ENCODE results near the gene ACER3. TPM values are rescaled to one million over a fixed set of nuclear protein-coding genes. Genes with fewer than 3 reads are reported as not detected.

The ACER3 gene
- total RNA-seq, 1 experiment from 2014 or later = 10.7 TPM

DNA sequence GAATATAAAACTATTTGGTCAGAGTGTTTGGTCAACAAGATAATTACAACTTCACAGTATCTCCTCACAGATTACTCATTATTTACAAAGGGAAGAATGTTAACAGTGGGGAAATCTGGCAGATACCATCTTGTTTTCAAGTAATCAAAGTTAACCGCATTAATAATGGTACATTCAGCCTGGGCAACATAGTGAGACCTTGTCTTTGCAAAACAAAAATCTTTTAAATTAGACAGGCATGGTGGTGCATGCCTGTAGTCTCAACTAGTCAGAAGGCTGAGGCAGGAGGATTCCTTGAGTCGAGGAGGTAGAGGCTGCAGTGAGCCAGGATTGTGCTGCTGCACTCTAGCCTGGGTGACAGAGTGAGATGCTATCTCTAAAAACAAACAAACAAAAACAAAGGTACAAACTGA lies 78.5 kb downstream of the ACER3 start:
- Histone ChIP-seq H3K27ac (ENCODE audit: low read length) (no peak overlapping the region), H3K9me3 (ENCODE audit: low read length) (no peaks in the 10 kb centered on the region; the same call in 1 of the 2 replicates), H4K20me1 (ENCODE audit: insufficient read depth, low read depth, low read length) (no peaks in the 10 kb centered on the region; the same call in 1 of the 2 replicates), H3K36me3 (ENCODE audit: insufficient read depth, low read length) (no peaks in the 10 kb centered on the region), H3K4me2 (ENCODE audit: low read depth, low read length, poor library complexity, severe bottlenecking) (no peak overlapping the region), H2AFZ (ENCODE audit: low read length) (no peak overlapping the region), H3K79me2 (ENCODE audit: low read length) (no peaks in the 10 kb centered on the region), H3K9ac (ENCODE audit: low read length) (no peak overlapping the region), H3K27me3 (ENCODE audit: low read length) (no peaks in the 10 kb centered on the region), H3K4me1 (ENCODE audit: low read length) (no peaks in the 10 kb centered on the region), H3K9me2 (replicated peaks; ENCODE audit: insufficient read depth, low read length) (no peaks in the 10 kb centered on the region), H3K4me3 (ENCODE audit: low read length) (no peak overlapping the region)
- DNase-seq = no peak

GRCh38 chr11:76944225-76944624 lies 83.5 kb downstream of the ACER3 start:
- Histone ChIP-seq H3K27ac (ENCODE audit: low read length) (no peak overlapping the region), H3K4me2 (ENCODE audit: low read depth, low read length, poor library complexity, severe bottlenecking) (no peak overlapping the region), H3K4me3 (ENCODE audit: low read length) (no peak overlapping the region), H4K20me1 (ENCODE audit: insufficient read depth, low read depth, low read length) (no peaks in the 10 kb centered on the region; the same call in 1 of the 2 replicates), H3K4me1 (ENCODE audit: low read length) (no peaks in the 10 kb centered on the region), H3K27me3 (ENCODE audit: low read length) (0 out of 2 replicates have a peak, but pooled peaks cover 3% of the 10 kb centered on the region), H3K36me3 (ENCODE audit: insufficient read depth, low read length) (no peaks in the 10 kb centered on the region), H3K9ac (ENCODE audit: low read length) (no peak overlapping the region), H3K79me2 (ENCODE audit: low read length) (no peaks in the 10 kb centered on the region), H3K9me3 (ENCODE audit: low read length) (no peaks in the 10 kb centered on the region; the same call in 1 of the 2 replicates), H2AFZ (ENCODE audit: low read length) (no peak overlapping the region), H3K9me2 (replicated peaks; ENCODE audit: insufficient read depth, low read length) (no peaks in the 10 kb centered on the region)
- DNase-seq = no peak

- no peaks in the 10 kb centered on the region; the same call in 1 of the 2 replicates for H3K9me3 ChIP-seq (ENCODE audit: low read length)
- no peaks in the 10 kb centered on the region for H3K4me1 ChIP-seq (ENCODE audit: low read length)
- H3K27ac ChIP-seq (ENCODE audit: low read length) = no peak overlapping the region
Measured at GRCh38 chr11:76946223-76946622, 85.5 kb downstream of the ACER3 start.

GRCh38 chr11:76947190-76947589 lies 86.5 kb downstream of the ACER3 start:
- H3K4me2 ChIP-seq (ENCODE audit: low read depth, low read length, poor library complexity, severe bottlenecking) = no peak overlapping the region
- H3K27me3 ChIP-seq (ENCODE audit: low read length) = 0 out of 2 replicates have a peak, but pooled peaks cover 3% of the 10 kb centered on the region
- H3K9ac ChIP-seq (ENCODE audit: low read length) = no peak overlapping the region
- H4K20me1 ChIP-seq (ENCODE audit: insufficient read depth, low read depth, low read length) = no peaks in the 10 kb centered on the region; the same call in 1 of the 2 replicates
- H3K36me3 ChIP-seq (ENCODE audit: insufficient read depth, low read length) = no peaks in the 10 kb centered on the region
- H3K4me3 ChIP-seq (ENCODE audit: low read length) = no peak overlapping the region
- H3K9me2 ChIP-seq (replicated peaks; ENCODE audit: insufficient read depth, low read length) = no peaks in the 10 kb centered on the region
- no peaks in the 10 kb centered on the region; the same call in 1 of the 2 replicates for H3K9me3 ChIP-seq (ENCODE audit: low read length)
- no peak overlapping the region for H3K27ac ChIP-seq (ENCODE audit: low read length)
- no peaks in the 10 kb centered on the region for H3K4me1 ChIP-seq (ENCODE audit: low read length)
- H3K79me2 ChIP-seq (ENCODE audit: low read length) = no peaks in the 10 kb centered on the region
- no peak for DNase-seq
- no peak overlapping the region for H2AFZ ChIP-seq (ENCODE audit: low read length)

More at GRCh38 chr11:76946223-76946622, 85.5 kb downstream of the ACER3 start:
- no peak for DNase-seq
- Histone ChIP-seq H3K79me2 (ENCODE audit: low read length) (no peaks in the 10 kb centered on the region), H3K4me3 (ENCODE audit: low read length) (no peak overlapping the region), H3K27me3 (ENCODE audit: low read length) (0 out of 2 replicates have a peak, but pooled peaks cover 3% of the 10 kb centered on the region), H4K20me1 (ENCODE audit: insufficient read depth, low read depth, low read length) (no peaks in the 10 kb centered on the region; the same call in 1 of the 2 replicates), H3K9me2 (replicated peaks; ENCODE audit: insufficient read depth, low read length) (no peaks in the 10 kb centered on the region), H3K4me2 (ENCODE audit: low read depth, low read length, poor library complexity, severe bottlenecking) (no peak overlapping the region), H3K36me3 (ENCODE audit: insufficient read depth, low read length) (no peaks in the 10 kb centered on the region), H3K9ac (ENCODE audit: low read length) (no peak overlapping the region), H2AFZ (ENCODE audit: low read length) (no peak overlapping the region)

GRCh38 chr11:76947800-76948199 lies 87.1 kb downstream of the ACER3 start:
- Histone ChIP-seq H3K4me2 (ENCODE audit: low read depth, low read length, poor library complexity, severe bottlenecking) (no peak overlapping the region), H3K9ac (ENCODE audit: low read length) (no peak overlapping the region), H3K36me3 (ENCODE audit: insufficient read depth, low read length) (no peaks in the 10 kb centered on the region), H2AFZ (ENCODE audit: low read length) (no peak overlapping the region), H3K4me1 (ENCODE audit: low read length) (no peaks in the 10 kb centered on the region), H3K4me3 (ENCODE audit: low read length) (no peak overlapping the region), H3K27ac (ENCODE audit: low read length) (no peak overlapping the region), H3K27me3 (ENCODE audit: low read length) (0 out of 2 replicates have a peak, but pooled peaks cover 3% of the 10 kb centered on the region), H3K9me3 (ENCODE audit: low read length) (no peaks in the 10 kb centered on the region; the same call in 1 of the 2 replicates), H3K9me2 (replicated peaks; ENCODE audit: insufficient read depth, low read length) (no peaks in the 10 kb centered on the region), H4K20me1 (ENCODE audit: insufficient read depth, low read depth, low read length) (no peaks in the 10 kb centered on the region; the same call in 1 of the 2 replicates), H3K79me2 (ENCODE audit: low read length) (no peaks in the 10 kb centered on the region)
- DNase-seq = no peak

- DNase-seq = no peak
- no peaks in the 10 kb centered on the region for H3K36me3 ChIP-seq (ENCODE audit: insufficient read depth, low read length)
- no peak overlapping the region for H3K27ac ChIP-seq (ENCODE audit: low read length)
- H3K27me3 ChIP-seq (ENCODE audit: low read length) = no peaks in the 10 kb centered on the region
- H3K4me2 ChIP-seq (ENCODE audit: low read depth, low read length, poor library complexity, severe bottlenecking) = no peak overlapping the region
- H2AFZ ChIP-seq (ENCODE audit: low read length) = no peak overlapping the region
- no peaks in the 10 kb centered on the region for H3K9me2 ChIP-seq (replicated peaks; ENCODE audit: insufficient read depth, low read length)
- no peaks in the 10 kb centered on the region for H4K20me1 ChIP-seq (ENCODE audit: insufficient read depth, low read depth, low read length)
- H3K4me3 ChIP-seq (ENCODE audit: low read length) = no peak overlapping the region
- no peaks in the 10 kb centered on the region for H3K9me3 ChIP-seq (ENCODE audit: low read length)
- no peak overlapping the region for H3K9ac ChIP-seq (ENCODE audit: low read length)
- no peaks in the 10 kb centered on the region for H3K4me1 ChIP-seq (ENCODE audit: low read length)
- H3K79me2 ChIP-seq (ENCODE audit: low read length) = no peaks in the 10 kb centered on the region
Measured at GRCh38 chr11:76955459-76956114, 94.9 kb downstream of the ACER3 start.

DNA sequence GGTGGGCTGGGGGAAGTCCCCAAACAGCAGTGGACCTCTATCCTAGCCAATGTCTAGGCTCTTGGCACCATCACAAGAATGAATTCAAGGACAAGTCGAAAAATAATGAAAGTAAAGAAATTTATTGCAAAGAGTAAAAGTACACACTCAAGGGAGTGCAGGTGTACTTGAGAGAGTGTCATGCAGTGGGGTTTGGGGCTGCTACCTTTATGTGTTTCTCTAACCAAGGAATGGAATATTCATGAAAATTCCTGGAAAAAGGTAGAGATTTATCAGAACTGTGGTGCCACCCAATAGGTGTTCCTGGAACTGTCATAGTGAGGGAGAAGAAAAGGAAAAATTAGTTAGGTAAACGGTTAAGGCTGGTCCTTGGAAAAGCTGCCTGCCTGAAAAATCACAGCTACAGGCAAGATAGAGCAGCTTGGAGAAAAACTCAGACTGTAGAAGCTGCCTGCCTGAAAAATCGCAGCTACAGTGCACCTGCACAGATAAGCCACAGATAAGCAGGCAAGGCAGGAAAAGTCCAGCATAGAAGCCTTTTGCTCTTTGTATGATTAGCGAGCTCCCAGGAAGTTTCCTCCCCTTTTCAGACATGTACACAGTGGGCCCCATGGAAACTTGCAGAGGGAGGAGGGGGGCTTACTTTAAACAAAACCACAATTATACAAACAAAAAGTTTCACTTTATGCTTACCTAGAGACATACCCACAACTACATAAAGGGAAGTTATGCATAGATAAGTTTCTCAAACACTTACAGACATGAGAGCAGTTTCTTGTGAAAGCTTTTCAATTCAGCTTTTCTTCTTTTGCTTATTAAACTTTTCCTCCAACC lies 102.1 kb downstream of the ACER3 start:
- no peak overlapping the region for H3K4me2 ChIP-seq (ENCODE audit: low read depth, low read length, poor library complexity, severe bottlenecking)
- H3K4me3 ChIP-seq (ENCODE audit: low read length) = no peak overlapping the region
- H2AFZ ChIP-seq (ENCODE audit: low read length) = no peak overlapping the region
- no peak overlapping the region for H3K9ac ChIP-seq (ENCODE audit: low read length)
- no peaks in the 10 kb centered on the region for H3K9me2 ChIP-seq (replicated peaks; ENCODE audit: insufficient read depth, low read length)
- no peaks in the 10 kb centered on the region for H4K20me1 ChIP-seq (ENCODE audit: insufficient read depth, low read depth, low read length)
- no peaks in the 10 kb centered on the region for H3K36me3 ChIP-seq (ENCODE audit: insufficient read depth, low read length)
- no peaks in the 10 kb centered on the region for H3K4me1 ChIP-seq (ENCODE audit: low read length)
- H3K27ac ChIP-seq (ENCODE audit: low read length) = no peak overlapping the region
- H3K9me3 ChIP-seq (ENCODE audit: low read length) = no peaks in the 10 kb centered on the region
- no peaks in the 10 kb centered on the region for H3K79me2 ChIP-seq (ENCODE audit: low read length)
- H3K27me3 ChIP-seq (ENCODE audit: low read length) = no peaks in the 10 kb centered on the region
- no peak for DNase-seq

All from Karpas-422 (cell line).